OCI-M2 (cell line): ENCODE measurements around the gene YEATS4.

Experiments
- DNase-seq: peaks from one replicate; lab custom pipeline; 2025; ENCODE audit not compliant: unreplicated experiment; lab: John Stamatoyannopoulos, UW

YEATS4 gene

GRCh38 chr12:69341328-69341727 lies 18.2 kb upstream of the YEATS4 start:
- DNase-seq: no peak

GRCh38 chr12:69342421-69342820 lies 17.1 kb upstream of the YEATS4 start:
- DNase-seq: no peak

- no peak for DNase-seq
These were observed 16.2 kb upstream of the YEATS4 start for GRCh38 chr12:69343357-69343756.

- DNase-seq: no peak
These were observed 15.5 kb upstream of the YEATS4 start for GRCh38 chr12:69343885-69344612.

GRCh38 chr12:69345077-69345476 lies 14.5 kb upstream of the YEATS4 start:
- no peak for DNase-seq

- DNase-seq: no peak
These were observed 13.8 kb upstream of the YEATS4 start for GRCh38 chr12:69345742-69346141.

GRCh38 chr12:69348162-69348938 lies 11.2 kb upstream of the YEATS4 start, which contains the start of gene LYZ:
TSS of gene LYZ (plus strand) at chr12:69348381. CDS start at chr12:69348409, 28 bp downstream.
- DNase-seq: no peak

- no peak for DNase-seq
These were observed 9.4 kb upstream of the YEATS4 start for GRCh38 chr12:69350002-69350626.

- DNase-seq: no peak
These were observed 8.8 kb upstream of the YEATS4 start for GRCh38 chr12:69350777-69351176.

GRCh38 chr12:69351462-69352236 lies 7.9 kb upstream of the YEATS4 start:
- DNase-seq: no peak

- no peak for DNase-seq
These were observed 6.6 kb upstream of the YEATS4 start for GRCh38 chr12:69352904-69353303.

GRCh38 chr12:69354172-69354555 lies 5.4 kb upstream of the YEATS4 start:
- DNase-seq: no peak

GRCh38 chr12:69354556-69355187 lies 4.9 kb upstream of the YEATS4 start:
- no peak for DNase-seq

GRCh38 chr12:69355363-69356028 lies 4.0 kb upstream of the YEATS4 start:
- no peak for DNase-seq

GRCh38 chr12:69360348-69360672 lies 767 bp downstream of the YEATS4 start:
- no peak for DNase-seq

GRCh38 chr12:69366796-69367195 lies 7.3 kb downstream of the YEATS4 start:
- no peak for DNase-seq

- no peak for DNase-seq
These were observed 8.6 kb downstream of the YEATS4 start for GRCh38 chr12:69368171-69368570.

- no peak for DNase-seq
These were observed 23.5 kb downstream of the YEATS4 start for GRCh38 chr12:69383074-69383473.

- DNase-seq: no peak
These were observed 25.5 kb downstream of the YEATS4 start for GRCh38 chr12:69385038-69385437.

GRCh38 chr12:69386921-69387320 lies 27.4 kb downstream of the YEATS4 start:
- DNase-seq: no peak
